ENCODE results near the gene CCDC15. TPM values are rescaled to one million over a fixed set of nuclear protein-coding genes. Genes with fewer than 3 reads are reported as not detected.
"Not testable (repeated sequence)": the region's sequence is repeated elsewhere in the genome, so short reads cannot be mapped to it uniquely, and the experiment has no call there.

The CCDC15 gene
- total and polyA plus RNA-seq, 2 donors, result 0.79 to 12.1 TPM

DNA sequence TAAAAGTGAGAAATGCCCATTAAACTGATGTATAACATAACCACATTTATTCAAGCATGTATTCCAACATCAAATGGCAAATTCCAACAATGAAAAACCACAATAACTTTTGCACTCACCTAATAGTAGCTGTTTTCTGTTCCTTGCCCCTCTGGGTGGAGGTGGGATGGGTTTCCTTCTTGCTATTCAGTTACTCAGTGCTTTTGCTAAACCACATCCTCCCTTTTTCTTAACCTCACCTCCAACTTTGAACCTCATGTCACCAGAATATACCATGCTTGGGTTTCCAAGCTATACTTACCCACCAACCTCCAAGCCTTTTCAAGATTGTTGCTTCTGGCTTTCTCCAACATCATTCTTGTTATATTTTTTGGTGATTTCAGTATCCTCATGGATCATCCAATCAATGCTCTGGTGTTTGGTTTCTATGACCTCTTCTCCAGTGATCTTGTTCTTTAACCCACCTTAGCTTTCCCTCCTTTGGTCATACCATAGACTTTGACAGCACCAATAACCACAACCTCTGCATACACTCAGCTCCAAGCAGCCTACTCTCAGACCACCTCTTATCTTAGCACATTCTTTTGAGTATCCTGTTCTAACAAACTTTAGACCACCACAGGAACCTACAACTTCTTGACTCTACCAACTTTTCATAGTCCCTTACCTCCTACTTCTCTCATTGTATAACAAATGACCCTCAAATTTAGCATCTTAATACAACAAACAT is 3.2 kb upstream of the CCDC15 start:
- H3K27ac ChIP-seq (ENCODE audit: low read depth), result no peak overlapping the region
- no peaks in the 10 kb centered on the region for H3K36me3 ChIP-seq (ENCODE audit: insufficient read depth)
- DNase-seq (ENCODE audit: extremely low spot score), result no peak
- no peaks in the 10 kb centered on the region for H3K4me1 ChIP-seq (ENCODE audit: insufficient read depth)
- H3K4me3 ChIP-seq (ENCODE audit: low read depth, low read length), result no peak overlapping the region

- Histone ChIP-seq H3K27ac (ENCODE audit: low read depth) (no peak overlapping the region), H3K4me1 (ENCODE audit: insufficient read depth) (no peaks in the 10 kb centered on the region), H3K4me3 (ENCODE audit: low read depth, low read length) (no peak overlapping the region), H3K36me3 (ENCODE audit: insufficient read depth) (no peaks in the 10 kb centered on the region)
- WGBS, result 83% methylated on average over 3 of the region's 3 CpGs
- no peak for DNase-seq (ENCODE audit: extremely low spot score)
These were observed 2.7 kb upstream of the CCDC15 start for GRCh38 chr11:124951341-124951740.

- Histone ChIP-seq H3K36me3 (ENCODE audit: insufficient read depth) (no peaks in the 10 kb centered on the region), H3K4me1 (ENCODE audit: insufficient read depth) (no peaks in the 10 kb centered on the region), H3K27ac (ENCODE audit: low read depth) (no peak overlapping the region), H3K4me3 (ENCODE audit: low read depth, low read length) (peak overlapping the region; percentile 62)
- 26% methylated on average over 6 of the region's 6 CpGs for WGBS
- DNase-seq (ENCODE audit: extremely low spot score), result no peak
These were observed 571 bp downstream of the CCDC15 start for GRCh38 chr11:124954590-124954955.

- no peak overlapping the region for H3K27ac ChIP-seq (ENCODE audit: low read depth)
- no peaks in the 10 kb centered on the region for H3K36me3 ChIP-seq (ENCODE audit: insufficient read depth)
- no peak overlapping the region for H3K4me3 ChIP-seq (ENCODE audit: low read depth, low read length)
- no peak for DNase-seq (ENCODE audit: extremely low spot score)
- no peaks in the 10 kb centered on the region for H3K4me1 ChIP-seq (ENCODE audit: insufficient read depth)
These were observed 1.0 kb downstream of the CCDC15 start for GRCh38 chr11:124955035-124955434.

DNA sequence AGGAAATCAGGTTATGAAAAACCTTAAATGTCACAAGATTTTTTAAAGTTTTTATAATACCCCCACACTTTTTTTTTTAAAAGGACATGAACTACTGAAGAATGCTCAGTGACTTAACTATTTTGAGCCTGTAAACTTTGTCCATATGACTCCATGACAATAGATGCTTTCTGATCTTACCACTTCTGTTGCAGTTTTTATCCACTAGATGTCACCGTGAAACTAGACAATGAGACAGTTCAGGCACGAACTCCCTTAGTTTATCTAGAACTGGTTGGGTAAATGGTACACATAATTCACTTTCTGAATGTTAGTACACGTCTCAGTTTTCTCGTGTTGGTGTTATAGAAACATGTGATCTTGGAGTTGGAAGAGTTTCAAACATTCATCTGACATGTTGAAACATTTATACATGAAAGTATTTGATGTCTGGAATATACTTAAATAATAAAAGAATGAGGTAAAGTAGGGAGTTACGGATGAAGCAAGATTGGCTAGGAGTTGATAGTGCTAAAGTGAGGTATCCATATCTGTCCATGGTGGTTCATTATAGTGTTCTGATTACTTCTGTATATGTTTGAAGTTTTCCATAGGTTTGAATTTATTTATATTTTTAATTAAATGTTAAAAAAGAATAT is 8.1 kb downstream of the CCDC15 start:
- DNase-seq (ENCODE audit: extremely low spot score), result peak; percentile 67
- H3K4me1 ChIP-seq (ENCODE audit: insufficient read depth), result no peaks in the 10 kb centered on the region
- H3K27ac ChIP-seq (ENCODE audit: low read depth), result no peak overlapping the region
- 18% methylated on average over 5 of the region's 5 CpGs for WGBS
- H3K36me3 ChIP-seq (ENCODE audit: insufficient read depth), result no peaks in the 10 kb centered on the region
- H3K4me3 ChIP-seq (ENCODE audit: low read depth, low read length), result no peak overlapping the region

- not testable (repeated sequence) for H3K36me3 ChIP-seq (ENCODE audit: insufficient read depth); H3K4me3 ChIP-seq (ENCODE audit: low read depth, low read length); H3K27ac ChIP-seq (ENCODE audit: low read depth); H3K4me1 ChIP-seq (ENCODE audit: insufficient read depth); DNase-seq (ENCODE audit: extremely low spot score)
- WGBS, result 83% methylated on average over 13 of the region's 13 CpGs
These were observed 14.2 kb downstream of the CCDC15 start for GRCh38 chr11:124968197-124968596.

GRCh38 chr11:124970925-124971324 is 16.9 kb downstream of the CCDC15 start:
- Histone ChIP-seq H3K36me3 (ENCODE audit: insufficient read depth) (no peaks in the 10 kb centered on the region), H3K4me1 (ENCODE audit: insufficient read depth) (no peaks in the 10 kb centered on the region), H3K4me3 (ENCODE audit: low read depth, low read length) (no peak overlapping the region), H3K27ac (ENCODE audit: low read depth) (no peak overlapping the region)
- no peak for DNase-seq (ENCODE audit: extremely low spot score)
- WGBS, result 80% methylated on average over 2 of the region's 2 CpGs

GRCh38 chr11:124971810-124972209 is 17.8 kb downstream of the CCDC15 start:
- DNase-seq (ENCODE audit: extremely low spot score), result no peak
- Histone ChIP-seq H3K27ac (ENCODE audit: low read depth) (no peak overlapping the region), H3K4me3 (ENCODE audit: low read depth, low read length) (no peak overlapping the region), H3K4me1 (ENCODE audit: insufficient read depth) (no peaks in the 10 kb centered on the region), H3K36me3 (ENCODE audit: insufficient read depth) (no peaks in the 10 kb centered on the region)
- WGBS, result 78% methylated on average over 2 of the region's 2 CpGs

DNA sequence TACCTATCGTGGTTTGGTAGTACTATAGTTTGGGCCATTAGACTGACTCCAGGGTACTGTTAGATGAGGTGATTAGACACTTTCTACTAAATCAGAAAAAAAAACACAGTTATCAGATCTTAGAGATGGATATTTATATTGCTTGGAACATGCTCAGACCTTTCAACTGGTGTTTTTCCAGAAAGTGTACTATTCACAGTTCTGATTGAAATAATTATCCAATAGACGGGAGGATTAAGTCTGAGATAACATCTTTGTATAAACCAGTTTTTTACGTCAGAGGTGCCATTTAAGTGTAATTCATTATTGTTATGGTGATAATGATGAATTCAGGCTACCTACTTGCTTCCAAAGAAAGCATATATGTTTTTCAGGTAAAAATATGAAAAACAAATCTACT is 22.5 kb downstream of the CCDC15 start:
- Histone ChIP-seq H3K4me1 (ENCODE audit: insufficient read depth) (no peaks in the 10 kb centered on the region), H3K27ac (ENCODE audit: low read depth) (no peak overlapping the region), H3K4me3 (ENCODE audit: low read depth, low read length) (no peak overlapping the region), H3K36me3 (ENCODE audit: insufficient read depth) (no peaks in the 10 kb centered on the region)
- 81% methylated on average over 3 of the region's 3 CpGs for WGBS
- no peak for DNase-seq (ENCODE audit: extremely low spot score)

- Histone ChIP-seq H3K4me3 (ENCODE audit: low read depth, low read length) (no peak overlapping the region), H3K36me3 (ENCODE audit: insufficient read depth) (no peaks in the 10 kb centered on the region), H3K27ac (ENCODE audit: low read depth) (no peak overlapping the region), H3K4me1 (ENCODE audit: insufficient read depth) (no peaks in the 10 kb centered on the region)
- no peak for DNase-seq (ENCODE audit: extremely low spot score)
- 86% methylated on average over 2 of the region's 2 CpGs for WGBS
These were observed 23.0 kb downstream of the CCDC15 start for GRCh38 chr11:124977006-124977405.

DNA sequence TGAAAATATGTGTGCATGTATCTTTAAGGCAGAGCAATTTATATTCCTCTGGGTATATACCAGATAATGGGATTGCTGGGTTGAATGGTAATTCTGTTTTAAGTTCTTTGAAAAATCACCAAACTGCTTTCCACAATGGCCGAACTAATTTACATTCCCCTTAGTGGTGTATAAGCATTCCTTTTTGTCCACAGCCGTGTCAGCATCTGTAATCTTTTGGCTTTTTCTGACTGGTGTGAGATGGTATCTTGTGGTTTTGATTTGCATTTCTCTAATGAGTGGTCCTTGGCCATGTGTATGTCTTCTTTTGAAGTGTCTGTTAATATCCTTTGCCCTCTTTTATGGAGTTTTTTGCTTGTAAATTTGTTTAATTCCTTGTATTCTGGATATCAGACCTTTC is 24.3 kb downstream of the CCDC15 start:
- no peak overlapping the region for H3K27ac ChIP-seq (ENCODE audit: low read depth)
- no peaks in the 10 kb centered on the region for H3K36me3 ChIP-seq (ENCODE audit: insufficient read depth)
- DNase-seq (ENCODE audit: extremely low spot score), result no peak
- WGBS, result 97% methylated on average over 2 of the region's 2 CpGs
- no peak overlapping the region for H3K4me3 ChIP-seq (ENCODE audit: low read depth, low read length)
- no peaks in the 10 kb centered on the region for H3K4me1 ChIP-seq (ENCODE audit: insufficient read depth)

DNA sequence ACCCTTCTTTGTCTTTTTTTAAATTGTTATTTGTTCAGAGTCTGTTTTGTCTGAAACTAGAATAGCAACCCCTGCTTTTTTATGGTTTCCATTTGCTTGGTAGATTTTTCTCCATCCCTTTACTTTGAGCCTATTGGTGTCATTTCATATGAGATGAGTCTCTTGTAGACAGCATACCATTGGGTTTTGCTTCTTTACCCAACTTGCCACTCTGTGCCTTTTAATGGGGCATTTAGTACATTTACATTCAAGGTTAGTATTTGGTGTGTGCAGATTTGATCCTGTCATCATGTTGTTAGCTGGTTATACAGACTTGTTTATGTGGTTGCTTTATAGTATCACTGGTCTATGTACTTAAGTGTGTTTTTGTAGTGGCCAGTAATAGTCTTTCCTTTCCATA is 28.0 kb downstream of the CCDC15 start:
- Histone ChIP-seq H3K36me3 (ENCODE audit: insufficient read depth) (no peaks in the 10 kb centered on the region), H3K27ac (ENCODE audit: low read depth) (no peak overlapping the region), H3K4me3 (ENCODE audit: low read depth, low read length) (no peak overlapping the region), H3K4me1 (ENCODE audit: insufficient read depth) (no peaks in the 10 kb centered on the region)
- DNase-seq (ENCODE audit: extremely low spot score), result no peak

DNA sequence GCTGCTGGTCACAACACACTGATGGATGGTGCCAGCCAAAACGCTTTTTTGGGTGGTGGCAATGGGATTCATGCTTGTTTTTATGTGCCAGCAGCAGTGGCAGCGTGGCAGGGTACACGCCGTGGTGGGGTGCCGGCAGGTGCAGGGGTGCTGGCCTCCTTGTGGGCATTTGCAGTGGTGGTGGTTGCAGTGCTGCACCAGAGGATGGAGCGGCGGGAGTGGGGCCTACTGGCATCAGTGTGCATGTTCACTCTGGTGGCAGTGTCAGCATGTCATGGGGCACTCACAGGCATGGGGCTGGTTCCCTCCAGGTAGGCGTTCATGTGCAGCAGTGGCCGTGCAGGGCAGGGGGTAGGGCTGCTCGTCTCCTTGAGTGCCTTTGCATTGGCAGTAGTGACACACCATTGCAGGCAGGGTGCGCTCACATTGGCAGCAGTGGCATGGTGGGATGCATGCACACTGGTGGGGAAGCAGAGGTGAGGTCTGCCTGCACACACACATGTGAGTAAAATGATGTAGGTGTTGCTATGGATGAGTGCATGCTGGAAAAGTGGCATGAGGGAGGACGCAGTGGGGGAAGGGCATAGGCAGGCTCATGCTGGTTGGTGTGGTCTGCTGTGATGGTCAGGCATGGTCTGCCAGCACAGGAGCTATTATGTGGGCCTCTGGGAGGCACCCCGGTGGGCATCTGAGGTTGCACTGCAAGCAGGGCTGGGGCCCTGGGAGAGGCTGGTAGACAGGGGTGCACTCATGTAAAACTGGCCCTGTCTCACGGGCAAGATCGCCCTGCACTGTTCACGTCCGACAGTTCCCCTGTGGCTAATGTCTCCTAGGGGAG is 29.9 kb downstream of the CCDC15 start:
- WGBS, result 96% methylated on average over 17 of the region's 17 CpGs
- H3K4me1 ChIP-seq (ENCODE audit: insufficient read depth), result no peaks in the 10 kb centered on the region
- no peak overlapping the region for H3K27ac ChIP-seq (ENCODE audit: low read depth)
- DNase-seq (ENCODE audit: extremely low spot score), result no peak
- no peak overlapping the region for H3K4me3 ChIP-seq (ENCODE audit: low read depth, low read length)
- no peaks in the 10 kb centered on the region for H3K36me3 ChIP-seq (ENCODE audit: insufficient read depth)

DNA sequence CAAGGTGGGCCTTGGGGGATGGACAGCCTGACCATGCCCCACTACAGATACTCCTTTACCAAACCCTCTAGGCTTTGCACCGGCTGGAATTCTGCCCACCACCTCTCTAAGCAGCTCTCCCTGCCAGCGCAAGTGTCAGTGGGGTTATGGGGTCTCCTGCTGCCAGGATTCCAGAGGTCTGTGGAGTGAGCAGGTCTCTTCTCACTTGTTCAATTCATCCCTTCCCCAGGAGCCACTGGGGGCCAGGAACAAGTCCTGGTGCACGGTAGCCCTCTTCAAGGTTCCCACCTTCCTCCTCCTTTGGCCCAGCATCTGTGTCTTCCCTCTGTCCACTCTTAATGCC is 30.5 kb downstream of the CCDC15 start:
- Histone ChIP-seq H3K36me3 (ENCODE audit: insufficient read depth) (no peaks in the 10 kb centered on the region), H3K4me1 (ENCODE audit: insufficient read depth) (no peaks in the 10 kb centered on the region), H3K27ac (ENCODE audit: low read depth) (no peak overlapping the region), H3K4me3 (ENCODE audit: low read depth, low read length) (no peak overlapping the region)
- WGBS, result 94% methylated on average over 3 of the region's 3 CpGs
- no peak for DNase-seq (ENCODE audit: extremely low spot score)
